Inflammatory macrophage treated with lipopolysaccharide for 1 hour (primary cell): ENCODE results near the gene KXD1.
"Not testable (repeated sequence)": the region's sequence is repeated elsewhere in the genome, so short reads cannot be mapped to it uniquely, and the experiment has no call there.

Experiments used
- DNase-seq, 2 donors: peaks; one replicate each; pipeline ENCODE4 v3.0.0-alpha.2; 2020 to 2022

KXD1 gene, protein sequence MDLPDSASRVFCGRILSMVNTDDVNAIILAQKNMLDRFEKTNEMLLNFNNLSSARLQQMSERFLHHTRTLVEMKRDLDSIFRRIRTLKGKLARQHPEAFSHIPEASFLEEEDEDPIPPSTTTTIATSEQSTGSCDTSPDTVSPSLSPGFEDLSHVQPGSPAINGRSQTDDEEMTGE

DNA sequence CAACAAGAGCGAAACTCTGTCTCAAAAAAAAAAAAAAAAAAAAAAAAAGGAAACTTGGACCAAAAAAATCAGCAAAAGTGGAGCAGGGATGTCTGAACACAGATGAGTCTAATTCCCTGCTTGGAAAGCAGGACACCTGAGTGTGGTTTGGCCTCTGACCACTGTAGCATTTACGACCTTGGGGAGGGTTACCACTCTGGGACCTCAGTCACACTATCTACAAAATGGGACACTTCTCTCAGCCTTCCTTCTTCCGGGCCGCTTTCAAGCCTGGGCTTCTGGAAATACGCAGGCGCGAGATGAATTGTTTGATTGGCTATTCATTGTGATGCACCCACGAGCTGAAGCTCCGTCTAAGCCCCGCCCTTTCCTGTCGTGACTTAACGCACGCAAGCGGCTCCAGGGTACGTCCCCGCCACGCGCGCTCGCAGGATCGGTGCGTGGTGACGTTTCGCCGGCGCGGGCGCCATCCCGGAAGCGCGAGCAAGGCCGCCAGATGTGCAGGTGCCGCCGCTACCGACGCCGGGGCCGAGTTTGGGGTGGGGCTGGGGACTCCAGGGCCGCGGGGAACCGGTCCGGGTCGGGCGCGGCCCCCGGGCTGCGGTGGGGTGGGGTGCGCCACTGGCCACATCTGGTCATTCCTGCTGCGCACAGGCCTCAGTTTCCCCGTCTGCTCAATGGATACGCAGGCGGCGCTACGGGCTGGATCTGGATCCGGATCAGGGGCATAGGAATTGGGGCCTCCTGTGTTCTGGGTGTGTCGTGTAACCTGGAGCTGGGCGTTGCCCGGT is at the start of gene KXD1:
KXD1 (plus strand) TSS at position 460 of the 791 bp plus-strand sequence. CDS start 4,187 bp downstream, outside the sequence.
- peak; percentile 97 to 99 for DNase-seq

DNA sequence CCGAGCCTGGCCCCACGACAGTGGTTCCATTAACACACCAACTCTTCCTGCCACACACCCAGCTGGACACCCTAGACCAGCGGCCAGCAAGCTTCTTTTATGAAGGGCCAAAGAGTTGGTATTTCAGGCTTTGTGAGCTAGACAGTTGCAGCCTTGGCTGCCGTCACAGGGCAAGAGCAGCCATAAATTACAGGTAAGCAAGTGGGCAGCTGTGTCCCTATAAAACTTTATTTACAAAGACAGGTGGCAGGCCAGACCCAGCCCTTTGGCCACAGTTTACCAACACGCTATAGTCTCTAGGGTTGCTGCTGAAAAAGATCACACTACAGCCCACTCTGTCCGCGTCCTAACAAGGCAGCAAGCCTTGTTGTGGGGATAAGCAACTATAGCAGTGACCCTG is 49.1 kb upstream of the KXD1 start:
- no peak for DNase-seq

DNA sequence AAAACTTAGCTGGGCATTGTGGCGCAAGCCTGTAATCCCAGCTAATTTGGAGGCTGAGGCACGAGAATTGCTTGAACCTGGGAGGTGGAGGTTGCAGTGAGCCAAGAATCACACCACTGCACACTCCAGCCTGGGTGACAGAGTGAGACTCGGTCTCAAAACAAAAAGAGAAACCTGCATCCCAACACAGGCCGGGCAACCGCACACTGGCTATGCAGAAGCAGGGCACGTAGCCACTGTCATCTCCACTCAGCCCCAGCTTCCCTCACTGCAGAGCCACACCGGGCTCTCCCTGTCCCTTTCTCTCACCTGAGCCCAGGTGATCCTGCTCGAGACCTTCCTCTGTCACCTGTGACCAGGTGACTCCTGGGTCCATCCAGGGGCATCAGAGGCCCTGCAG is 47.5 kb upstream of the KXD1 start:
- DNase-seq = no peak

DNA sequence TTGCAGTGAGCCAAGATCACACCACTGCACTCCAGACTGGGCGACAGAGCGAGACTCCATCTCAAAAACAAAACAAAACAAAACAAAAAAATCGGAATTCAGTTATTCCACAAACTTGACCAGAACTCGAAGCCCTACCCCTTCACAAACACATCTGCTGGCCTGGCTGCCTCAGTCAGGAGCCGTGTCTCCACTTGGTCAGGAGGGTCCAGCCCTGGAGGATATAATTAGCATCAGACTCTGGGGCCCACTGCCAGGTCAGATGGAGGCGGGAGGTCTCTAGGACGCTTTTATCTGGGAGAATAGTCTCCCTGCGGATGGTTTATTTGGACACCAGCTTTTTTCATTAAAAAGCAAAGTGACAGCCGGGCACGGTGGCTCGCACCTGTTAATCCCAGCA is 43.8 kb upstream of the KXD1 start:
- no peak for DNase-seq

DNA sequence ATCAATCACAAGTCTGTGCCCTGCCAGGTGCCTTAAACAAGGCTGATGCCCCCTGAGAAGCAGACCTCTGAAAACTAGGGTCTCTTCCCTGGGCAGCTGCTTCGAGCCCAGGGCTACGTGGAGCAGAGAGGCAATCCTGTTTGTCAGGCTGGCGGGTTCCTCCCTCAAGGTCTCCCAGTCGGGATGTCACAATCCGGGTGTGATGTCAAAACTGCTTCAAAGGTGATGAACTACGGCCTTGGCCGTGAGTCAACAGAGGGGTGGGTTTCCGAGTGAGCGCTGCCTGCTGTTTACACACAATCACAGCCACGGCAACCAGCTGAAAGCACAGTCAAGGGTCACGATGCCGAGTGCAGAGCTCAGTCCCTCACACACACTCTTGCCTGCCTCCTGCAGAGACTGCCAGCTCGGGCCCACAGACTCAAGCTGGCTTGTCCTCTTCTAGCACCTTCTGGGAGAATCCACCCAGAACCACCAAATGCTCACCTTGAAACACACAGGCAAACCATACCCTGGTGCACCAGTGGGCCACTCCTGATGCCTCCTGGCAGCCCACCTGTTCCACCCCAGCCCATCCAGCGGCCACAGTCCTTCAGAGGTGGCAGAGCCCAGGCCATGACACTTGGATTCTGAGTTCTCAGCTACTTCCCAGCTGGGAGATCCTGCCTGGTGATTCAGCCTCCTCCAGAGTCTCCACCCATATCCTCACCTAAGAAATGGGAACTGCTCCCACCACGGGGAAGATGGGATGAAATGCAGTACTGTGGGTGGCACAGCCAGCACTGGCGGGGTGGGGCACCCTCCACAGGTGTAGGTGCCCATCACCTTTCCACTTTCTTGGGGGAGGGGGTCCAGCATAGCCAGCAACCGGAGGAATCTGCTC is 42.6 kb upstream of the KXD1 start:
- DNase-seq = peak; percentile 70 to 77

DNA sequence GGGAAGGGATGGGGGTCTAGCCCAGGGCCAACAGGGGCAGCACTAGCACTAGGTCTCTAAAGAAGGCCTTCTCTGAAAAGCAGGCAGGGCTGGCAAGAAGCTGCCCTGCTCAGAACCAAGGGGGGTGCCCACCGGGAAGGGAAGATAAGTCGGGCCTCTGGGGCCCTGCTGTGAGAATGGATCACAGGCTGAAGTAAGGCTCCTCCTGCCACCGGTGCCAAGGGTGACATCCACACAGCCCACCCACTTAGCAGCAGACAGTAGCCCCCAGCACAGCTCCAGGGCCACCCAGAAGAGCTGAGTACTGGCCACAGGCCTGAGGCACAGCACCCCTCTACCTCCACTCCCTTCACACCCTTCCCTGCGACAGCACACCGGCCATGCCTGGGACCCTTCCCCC is 41.7 kb upstream of the KXD1 start:
- DNase-seq = no peak

DNA sequence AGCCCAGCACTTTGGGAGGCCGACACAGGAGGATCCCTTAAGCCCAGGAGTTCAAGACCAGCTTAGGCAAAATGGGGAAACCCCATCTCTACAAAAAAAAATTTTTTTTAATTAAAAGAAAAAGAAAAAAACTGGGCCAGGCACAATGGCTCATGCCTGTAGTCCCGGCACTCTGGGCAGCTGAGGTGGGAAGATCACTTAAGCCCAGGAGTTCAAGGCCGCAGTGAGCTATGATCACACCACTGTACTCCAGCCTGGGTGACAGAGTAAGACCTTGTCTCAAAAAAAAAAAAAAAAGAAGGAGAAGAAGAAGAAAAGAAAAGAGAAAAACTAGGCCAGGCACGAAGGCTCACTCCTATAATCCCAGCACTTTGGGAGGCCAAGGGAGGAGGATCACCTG is 40.1 kb upstream of the KXD1 start:
- DNase-seq = peak in 1 of 2 donors; percentile 18

DNA sequence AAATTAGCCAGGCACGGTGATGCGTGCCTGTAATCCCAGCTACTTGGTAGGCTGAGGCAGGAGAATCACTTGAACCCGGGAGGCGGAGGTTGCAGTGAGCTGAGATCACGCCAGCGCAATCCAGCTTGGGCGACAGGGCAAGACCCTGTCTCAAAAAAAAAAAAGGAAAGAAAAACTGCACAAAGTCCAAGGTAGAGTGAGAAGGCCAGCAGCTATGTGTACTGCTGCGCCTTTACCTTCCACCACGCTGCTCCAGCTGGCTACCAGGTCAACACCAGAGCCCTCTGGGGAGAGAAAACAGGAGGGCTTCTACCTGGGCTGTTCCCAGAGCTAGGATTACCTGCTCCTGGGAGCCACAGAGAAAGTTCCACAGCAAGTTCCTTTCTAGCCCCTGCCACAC is 39.0 kb upstream of the KXD1 start:
- no peak for DNase-seq

DNA sequence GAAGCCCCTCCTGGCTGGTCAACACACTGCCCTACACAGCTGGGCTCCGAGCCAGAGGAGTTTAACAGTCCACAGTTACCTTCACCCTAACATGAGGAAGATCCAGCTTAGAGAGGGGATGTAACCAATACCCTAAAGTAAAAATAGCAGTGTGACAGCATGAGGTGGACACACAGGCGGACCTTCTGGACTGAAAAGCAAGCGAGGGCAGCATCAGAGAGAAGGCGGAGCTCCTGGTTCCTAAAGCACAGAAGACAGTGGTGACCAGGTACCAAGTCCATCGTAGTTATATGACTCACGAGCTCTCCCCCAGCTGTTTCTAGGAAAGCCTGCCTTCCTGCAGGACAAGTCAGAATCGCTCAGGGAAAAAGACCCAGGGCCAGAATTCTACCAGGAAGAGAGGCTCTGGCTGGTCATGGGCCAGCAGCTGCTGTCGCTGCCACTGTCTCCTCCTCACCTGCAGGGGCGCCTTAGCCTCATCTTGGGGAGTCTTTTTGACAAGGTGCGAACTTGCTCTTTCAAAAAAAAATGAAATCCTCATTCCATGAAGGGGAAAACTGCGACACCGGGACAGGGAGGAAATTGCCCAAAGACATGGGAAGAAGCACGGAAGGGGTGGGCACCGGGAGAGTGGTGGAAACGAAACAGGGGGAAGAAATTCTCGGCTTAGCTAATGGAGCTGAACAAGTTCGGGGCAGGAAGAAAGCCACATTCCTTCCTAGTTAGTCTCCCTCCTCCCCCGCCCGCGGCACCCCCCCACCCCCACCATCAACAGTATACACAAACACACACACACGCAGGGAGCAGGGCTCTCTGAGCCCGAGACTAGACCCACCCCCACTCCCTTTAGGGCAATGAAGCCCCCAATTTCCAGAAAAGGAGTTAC is 37.5 kb upstream of the KXD1 start:
- DNase-seq = peak; percentile 35 to 39

DNA sequence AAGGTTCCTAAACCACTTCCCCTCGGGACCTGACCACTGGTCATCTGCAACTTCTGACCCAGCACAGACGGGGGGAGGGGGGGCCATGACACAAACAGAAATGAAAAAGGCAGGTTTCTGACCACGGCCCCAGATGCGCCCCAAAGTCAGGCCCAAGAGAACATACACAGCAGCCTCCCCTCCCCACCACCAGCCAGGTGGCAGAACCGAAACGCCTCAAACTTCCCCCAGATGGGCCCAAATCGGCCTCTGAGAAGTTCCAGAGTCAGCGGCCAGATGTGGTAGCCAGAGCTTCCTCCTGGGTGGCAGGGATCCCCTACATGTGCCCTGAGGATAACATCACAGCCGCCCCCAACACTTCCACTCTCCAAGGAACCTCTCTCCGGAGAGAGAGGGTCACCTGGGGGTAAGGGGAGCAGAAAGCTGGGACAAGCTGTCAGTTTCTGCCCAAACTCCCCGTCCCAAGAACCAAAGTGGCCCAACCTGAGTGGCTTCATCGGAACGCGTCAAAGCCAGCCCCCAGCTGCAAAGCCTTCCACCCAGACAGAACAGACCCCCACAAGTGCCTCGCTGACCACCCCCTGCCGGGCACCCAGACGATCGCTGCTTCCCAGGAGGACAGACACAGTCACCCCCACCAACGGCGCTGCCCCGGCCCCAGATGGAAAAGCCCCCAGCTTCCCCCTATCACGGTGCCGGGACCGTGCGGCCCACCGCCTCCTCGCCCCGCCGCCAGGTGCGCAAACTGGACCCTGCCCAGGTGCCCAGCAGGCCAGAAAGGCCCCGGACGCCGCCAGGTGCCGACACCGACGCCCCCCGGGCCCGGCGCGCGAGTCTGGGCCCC is 36.6 kb upstream of the KXD1 start:
- DNase-seq = peak; percentile 45 to 46

DNA sequence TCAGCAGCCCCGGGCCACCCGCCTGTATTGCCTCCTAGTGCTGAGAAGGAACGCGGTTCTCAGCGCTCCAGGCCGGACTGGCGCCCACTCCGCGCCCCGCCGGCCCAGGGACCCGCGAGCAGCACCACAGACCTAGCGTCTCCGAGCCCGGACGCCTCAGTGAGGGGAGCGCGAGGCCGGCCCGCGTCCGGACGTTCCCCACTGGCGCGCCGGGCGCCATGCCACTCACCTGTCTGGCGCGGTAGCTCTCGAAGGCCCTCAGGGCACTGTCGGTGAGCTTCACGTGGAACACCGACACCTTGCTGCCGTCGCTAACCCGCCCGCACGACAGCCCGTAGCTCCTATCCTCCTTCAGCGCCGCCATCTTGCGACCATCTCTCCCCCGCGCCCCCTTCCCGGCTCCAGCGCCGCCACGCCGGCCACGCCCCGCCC is 36.0 kb upstream of the KXD1 start, which contains the start of gene ELL:
ELL (minus strand) TSS at position 379 of the 432 bp plus-strand sequence; CDS start at position 364, 15 bp downstream.
- DNase-seq = no peak

DNA sequence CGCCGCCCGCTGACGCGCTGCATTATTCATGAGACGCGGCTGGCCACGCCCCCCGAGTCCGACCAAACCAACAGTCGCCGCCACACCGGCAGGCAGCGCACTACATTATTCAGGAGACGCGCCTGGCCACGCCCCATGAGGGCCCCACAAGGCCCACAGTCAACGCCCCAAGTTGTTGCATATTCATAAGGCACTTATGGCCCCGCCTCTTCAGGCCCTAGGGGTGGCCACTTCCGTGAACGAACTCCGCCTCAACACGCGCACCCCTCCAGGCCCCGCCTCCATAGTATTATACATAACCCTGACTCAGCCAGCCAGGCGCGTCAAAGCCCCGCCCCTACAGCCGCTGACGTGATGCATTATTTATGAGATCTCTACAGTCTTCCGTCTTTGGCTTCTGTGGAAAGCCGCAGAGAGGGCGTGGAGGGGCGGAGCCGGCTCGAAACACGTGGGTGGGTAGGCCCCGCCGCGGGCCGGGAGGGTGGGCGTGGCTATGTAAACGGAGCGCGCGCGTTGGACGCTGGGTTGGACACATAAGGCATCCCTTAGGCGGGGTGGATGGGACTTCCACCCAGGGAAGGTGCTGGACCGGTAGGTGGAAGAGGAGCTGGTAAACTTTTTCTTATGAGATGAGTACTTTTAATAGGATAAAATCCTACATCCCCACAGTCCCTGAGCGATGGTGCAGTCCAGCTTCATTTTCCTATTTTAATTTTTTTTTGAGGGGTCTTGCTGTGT is 35.4 kb upstream of the KXD1 start:
- peak; percentile 100 for DNase-seq

DNA sequence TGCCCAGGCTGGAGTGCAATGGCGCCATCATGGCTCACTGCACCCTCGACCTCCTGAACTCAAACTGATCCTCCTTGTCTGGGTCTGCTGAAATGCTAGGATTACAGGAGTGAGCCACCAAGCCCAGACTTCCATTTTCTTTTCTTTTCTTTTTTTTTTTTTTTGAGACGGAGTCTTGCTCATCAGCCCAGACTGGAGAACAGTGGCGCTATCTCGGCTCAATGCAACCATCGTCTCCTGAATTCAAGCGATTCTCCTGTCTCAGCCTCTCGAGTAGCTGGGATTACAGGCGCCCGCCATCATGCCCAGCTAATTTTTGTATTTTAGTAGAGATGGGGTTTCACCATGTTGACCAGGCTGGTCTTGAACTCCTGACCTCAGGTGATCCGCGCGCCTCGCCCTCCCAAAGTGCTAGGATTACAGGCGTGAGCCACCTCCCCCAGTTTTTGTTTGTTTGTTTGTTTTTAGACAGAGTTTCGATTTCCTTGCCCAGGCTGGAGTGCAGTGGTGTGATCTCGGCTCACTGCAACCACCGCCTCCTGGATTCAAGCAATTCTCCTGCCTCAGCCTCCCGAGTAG is 34.7 kb upstream of the KXD1 start:
- DNase-seq = not testable (repeated sequence)

DNA sequence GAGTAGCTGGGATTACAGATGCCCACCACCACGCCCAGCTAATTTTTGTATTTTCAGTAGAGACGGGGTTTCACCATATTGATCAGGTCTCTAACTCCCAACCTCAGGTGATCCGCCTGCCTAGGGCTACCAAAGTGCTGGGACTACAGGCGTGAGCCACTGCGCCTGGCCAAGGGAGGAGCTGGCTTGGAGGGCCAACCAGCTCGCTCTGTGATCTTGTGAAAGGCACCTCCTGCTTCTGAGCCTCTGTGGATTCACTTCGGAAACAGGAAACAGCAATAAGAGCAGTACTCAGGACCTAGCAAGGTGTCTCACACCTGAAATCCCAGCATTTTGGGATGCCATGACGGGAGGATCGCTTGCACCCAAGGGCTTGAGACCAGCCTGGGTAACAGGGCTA is 33.8 kb upstream of the KXD1 start:
- DNase-seq = no peak

DNA sequence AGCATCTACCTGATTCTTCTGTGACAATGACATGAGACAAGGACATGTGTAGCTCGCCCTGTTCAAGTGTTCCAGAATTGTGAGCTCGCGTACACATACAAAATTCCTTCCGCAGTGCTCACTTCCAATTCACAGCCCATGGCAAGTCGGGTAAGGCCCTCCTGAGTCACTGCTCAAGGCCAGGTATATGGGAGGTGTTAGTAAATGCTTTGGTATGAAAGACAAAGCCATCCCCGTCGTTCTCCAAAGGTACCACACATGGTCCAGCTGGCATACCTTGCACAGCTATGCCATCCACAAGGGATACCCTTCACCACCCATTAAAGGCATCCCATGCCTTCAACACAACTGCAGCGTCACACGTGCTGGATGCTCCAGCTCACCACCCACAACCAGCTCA is 31.4 kb upstream of the KXD1 start:
- DNase-seq = no peak

DNA sequence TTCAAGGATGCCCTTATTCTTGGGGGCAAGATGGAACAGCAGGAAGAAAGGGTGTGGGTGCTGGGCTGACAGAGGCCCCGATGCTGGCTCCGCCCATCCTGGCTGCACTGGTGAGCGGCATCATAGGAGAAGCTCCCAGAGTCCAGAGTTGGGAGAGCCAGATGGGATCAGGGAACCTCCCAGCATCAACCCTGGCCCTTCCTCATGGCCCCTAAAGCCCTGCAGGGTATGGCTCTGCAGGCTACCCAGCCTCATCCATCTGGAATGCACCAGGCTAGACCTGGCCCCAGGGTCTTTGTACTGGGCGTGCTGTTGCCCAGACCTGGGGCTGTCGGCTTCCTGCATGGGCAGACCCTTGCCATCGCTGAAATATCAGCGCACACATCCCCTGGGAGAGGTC is 27.9 kb upstream of the KXD1 start:
- DNase-seq = no peak

DNA sequence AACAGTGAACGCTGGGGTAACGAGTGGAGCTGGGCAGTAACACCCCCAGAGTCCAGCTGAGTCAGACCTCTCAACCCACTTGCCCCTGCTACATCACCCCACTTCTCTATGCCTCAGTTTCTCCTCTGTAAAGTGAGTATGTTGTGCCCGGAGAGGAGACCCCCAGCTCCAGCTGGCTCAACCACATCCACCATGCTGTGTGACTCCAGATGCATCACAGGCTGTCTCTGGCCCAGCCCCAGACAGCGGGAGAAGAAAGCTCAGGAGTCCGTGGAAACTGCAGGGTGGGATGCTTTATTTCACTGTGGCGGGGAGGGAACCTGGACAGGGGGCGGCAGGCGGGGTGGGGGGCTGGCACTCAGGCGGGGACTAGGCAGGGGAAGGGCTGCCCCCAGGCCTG is 26.2 kb upstream of the KXD1 start:
- DNase-seq = no peak

DNA sequence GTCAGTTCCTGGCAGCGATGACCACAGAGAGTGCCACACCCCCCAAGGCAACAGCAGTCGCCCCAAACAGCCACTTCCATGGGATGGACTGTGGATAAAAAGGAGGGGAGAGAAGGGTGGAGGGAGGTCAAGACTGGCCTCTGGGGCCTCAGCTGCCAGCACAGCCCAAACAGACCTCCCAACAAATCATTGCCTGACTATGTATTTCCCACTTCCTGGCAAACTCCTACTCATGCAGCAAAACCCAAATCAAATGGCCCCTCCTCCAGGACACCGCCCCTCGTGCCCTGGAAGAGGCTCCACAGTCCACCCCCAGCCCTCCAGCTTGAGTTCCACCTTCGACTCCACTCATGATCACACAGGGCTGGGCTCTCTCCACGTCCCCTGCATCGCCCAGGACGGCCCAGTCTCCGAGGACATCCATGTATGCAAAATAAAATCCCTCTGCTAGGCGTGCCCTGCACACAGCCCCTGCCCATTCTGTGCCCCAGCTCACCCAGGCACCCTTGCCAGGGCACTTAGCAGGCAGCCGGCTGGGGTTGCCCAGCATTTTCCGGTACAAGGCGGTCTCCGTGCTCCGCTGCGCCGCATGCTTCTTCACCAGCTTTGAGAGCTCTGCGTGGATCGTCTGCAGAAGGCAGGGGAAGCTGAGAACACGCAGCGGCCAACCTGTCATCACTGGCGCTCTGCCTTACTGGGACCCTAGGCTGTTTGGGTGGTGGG is 25.3 kb upstream of the KXD1 start:
- no peak for DNase-seq

DNA sequence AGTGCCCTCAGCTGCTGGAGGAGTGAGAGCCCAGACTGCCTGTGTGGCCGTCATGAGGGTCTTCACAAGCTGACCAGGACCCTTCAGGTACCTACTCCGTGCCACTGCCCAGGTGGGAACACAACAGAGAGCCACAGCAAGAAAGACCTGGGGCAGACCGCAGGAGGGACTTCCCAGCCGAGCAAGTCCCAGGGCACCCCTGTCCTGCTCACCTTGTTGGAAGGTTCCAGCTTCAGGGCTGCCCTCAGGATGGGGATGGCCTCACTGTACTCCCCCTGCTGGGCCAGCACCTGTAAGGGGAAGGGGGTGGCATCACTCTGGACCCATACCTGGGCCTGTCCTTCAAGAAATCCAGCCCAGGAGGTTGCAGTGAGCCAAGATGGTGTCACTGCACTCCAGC is 24.6 kb upstream of the KXD1 start:
- no peak for DNase-seq

DNA sequence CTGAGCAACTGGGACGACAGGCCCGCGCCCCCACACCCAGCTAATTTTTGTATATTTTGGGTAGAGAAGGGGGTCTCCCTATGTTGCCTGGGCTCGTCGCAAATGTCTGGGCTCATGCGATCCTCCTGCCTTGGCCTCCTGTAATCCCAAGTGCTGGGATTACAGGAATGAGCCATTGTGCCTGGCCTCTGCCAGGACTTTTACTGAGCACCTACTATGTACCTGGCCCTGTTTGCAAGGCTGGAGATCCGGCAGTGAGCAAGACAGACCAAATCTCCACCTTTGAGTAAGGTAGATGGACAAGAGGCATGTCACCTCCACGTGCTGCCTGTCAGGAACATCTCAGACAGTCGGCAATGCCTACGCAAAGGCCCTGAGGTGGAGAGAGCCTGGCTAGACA is 21.2 kb upstream of the KXD1 start:
- no peak for DNase-seq
